Prostate gland (tissue), 2 donors: ENCODE measurements around the gene TSSC4.

ENCODE experiments used
- POLR2A ChIP-seq: fragments of 450-650 bp; IDR thresholded peaks from one replicate; pipeline ENCODE4 v1.6.1; 2016; ENCODE audit warnings: antibody characterized with exemption, mild to moderate bottlenecking
- POLR2AphosphoS5 ChIP-seq: sonication (generic); formaldehyde crosslinking; IDR thresholded peaks from one replicate; pipeline ENCODE4 v1.6.1; 2017; ENCODE audit warnings: antibody characterized with exemption
- TF ChIP-seq, protein P1 (sequence below), 4 experiments: fragments of 200-600 bp in 2 of 4; fragments of 450-650 bp in 2 of 4; sonication (generic) in 2 of 4; IDR thresholded peaks; 1 replicate in 3 of 4; 2 replicates in 1 of 4; pipeline ENCODE4 v1.5.1; 2016 to 2019; ENCODE audit warnings: antibody characterized with exemption in 4 of 4, mild to moderate bottlenecking in 2 of 4, moderate library complexity in 2 of 4

DNA sequence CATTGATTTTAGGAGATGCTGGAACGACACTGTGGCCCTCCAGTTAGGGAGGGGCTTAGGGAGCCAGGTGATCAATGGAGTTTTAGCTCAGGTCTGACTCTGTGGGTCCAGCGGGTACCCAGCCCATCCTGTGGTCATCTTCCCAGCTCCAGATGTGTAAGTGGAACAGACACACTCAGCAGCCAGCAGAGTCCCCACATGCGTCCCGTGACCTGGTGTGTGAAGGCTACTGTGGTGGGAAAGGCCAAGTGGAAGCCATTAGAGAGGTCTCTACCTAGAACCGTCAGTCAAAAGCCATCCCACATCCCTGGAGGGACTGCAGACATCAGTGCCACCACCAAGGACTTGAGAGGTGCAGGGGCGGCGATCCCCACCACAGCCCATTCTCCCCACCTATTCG is 43.3 kb upstream of the TSSC4 start:
- TF ChIP-seq, protein P1, sequence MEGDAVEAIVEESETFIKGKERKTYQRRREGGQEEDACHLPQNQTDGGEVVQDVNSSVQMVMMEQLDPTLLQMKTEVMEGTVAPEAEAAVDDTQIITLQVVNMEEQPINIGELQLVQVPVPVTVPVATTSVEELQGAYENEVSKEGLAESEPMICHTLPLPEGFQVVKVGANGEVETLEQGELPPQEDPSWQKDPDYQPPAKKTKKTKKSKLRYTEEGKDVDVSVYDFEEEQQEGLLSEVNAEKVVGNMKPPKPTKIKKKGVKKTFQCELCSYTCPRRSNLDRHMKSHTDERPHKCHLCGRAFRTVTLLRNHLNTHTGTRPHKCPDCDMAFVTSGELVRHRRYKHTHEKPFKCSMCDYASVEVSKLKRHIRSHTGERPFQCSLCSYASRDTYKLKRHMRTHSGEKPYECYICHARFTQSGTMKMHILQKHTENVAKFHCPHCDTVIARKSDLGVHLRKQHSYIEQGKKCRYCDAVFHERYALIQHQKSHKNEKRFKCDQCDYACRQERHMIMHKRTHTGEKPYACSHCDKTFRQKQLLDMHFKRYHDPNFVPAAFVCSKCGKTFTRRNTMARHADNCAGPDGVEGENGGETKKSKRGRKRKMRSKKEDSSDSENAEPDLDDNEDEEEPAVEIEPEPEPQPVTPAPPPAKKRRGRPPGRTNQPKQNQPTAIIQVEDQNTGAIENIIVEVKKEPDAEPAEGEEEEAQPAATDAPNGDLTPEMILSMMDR (IDR thresholded peaks at IDR 0.05): no peak
- TF ChIP-seq POLR2A (no peak), POLR2AphosphoS5 (no peak)
